Uterus (tissue), 2 donors: ENCODE measurements around the gene SYT15B.
"Not testable (repeated sequence)": the region's sequence is repeated elsewhere in the genome, so short reads cannot be mapped to it uniquely, and the experiment has no call there.

Experiments
- POLR2A ChIP-seq, 2 donors: fragments of 450-650 bp; IDR thresholded peaks; one replicate each; pipeline ENCODE4 v1.6.1; 2016; ENCODE audit warnings: antibody characterized with exemption in 2 of 2, mild to moderate bottlenecking in 1 of 2, moderate library complexity in 1 of 2
- TF ChIP-seq, protein P1 (sequence below), 4 experiments: fragments of 200-600 bp in 2 of 4; fragments of 450-650 bp in 2 of 4; sonication (generic) in 2 of 4; IDR thresholded peaks; one replicate each; pipeline ENCODE4 v1.5.1; 2016 to 2019; ENCODE audit warnings: antibody characterized with exemption in 4 of 4, mild to moderate bottlenecking in 2 of 4, moderate library complexity in 1 of 4

DNA sequence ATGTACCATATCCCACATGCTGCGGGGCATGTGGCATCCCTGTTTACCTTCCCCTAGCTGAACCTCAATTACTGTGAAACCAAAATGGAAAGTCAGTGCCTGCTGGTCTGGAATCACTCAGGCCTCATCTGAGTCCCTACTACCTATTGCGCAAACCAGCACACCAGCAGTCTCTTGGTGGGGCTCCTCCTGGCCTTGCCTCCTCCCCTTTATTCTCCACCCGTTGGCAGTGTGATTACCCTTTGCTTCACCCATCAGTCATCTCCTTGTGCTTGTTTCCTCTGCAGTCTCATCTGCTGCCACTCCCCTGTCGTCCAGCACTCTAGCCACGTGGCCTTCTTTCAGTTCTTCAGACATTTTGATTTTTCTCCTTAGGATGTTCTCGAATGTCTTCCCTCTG lies 39.3 kb downstream of the SYT15B start:
- TF ChIP-seq, protein P1, sequence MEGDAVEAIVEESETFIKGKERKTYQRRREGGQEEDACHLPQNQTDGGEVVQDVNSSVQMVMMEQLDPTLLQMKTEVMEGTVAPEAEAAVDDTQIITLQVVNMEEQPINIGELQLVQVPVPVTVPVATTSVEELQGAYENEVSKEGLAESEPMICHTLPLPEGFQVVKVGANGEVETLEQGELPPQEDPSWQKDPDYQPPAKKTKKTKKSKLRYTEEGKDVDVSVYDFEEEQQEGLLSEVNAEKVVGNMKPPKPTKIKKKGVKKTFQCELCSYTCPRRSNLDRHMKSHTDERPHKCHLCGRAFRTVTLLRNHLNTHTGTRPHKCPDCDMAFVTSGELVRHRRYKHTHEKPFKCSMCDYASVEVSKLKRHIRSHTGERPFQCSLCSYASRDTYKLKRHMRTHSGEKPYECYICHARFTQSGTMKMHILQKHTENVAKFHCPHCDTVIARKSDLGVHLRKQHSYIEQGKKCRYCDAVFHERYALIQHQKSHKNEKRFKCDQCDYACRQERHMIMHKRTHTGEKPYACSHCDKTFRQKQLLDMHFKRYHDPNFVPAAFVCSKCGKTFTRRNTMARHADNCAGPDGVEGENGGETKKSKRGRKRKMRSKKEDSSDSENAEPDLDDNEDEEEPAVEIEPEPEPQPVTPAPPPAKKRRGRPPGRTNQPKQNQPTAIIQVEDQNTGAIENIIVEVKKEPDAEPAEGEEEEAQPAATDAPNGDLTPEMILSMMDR (IDR thresholded peaks at IDR 0.05), result not testable (repeated sequence)
- not testable (repeated sequence) for TF ChIP-seq POLR2A (IDR thresholded peaks at IDR 0.05)
